Measurements from ENCODE around the gene ALDH2.

DNA sequence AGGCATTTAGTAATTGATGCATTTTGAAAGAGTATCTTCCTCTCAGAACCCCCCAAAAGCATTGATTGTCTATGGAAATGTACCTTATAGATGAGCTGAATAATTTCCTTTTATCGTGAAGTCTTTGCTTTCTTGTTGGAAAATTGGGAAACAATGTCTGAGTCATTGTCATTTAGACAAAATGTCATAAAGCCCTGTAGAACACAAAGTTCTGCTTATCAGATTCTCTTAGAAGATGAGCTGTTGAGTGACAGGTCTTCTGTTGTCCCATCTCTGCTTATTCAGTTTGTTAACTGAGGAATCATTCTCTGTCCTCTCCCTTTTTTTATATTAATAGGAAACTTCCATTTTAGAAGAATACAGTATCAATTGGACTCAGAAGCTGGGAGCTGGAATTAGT, 98.2 kb downstream of the ALDH2 start:
- TF ChIP-seq, protein P1, sequence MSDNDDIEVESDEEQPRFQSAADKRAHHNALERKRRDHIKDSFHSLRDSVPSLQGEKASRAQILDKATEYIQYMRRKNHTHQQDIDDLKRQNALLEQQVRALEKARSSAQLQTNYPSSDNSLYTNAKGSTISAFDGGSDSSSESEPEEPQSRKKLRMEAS (IDR thresholded peaks at IDR 0.05; ENCODE audit: low read depth, low read length): no peak
- TF ChIP-seq, protein P2, sequence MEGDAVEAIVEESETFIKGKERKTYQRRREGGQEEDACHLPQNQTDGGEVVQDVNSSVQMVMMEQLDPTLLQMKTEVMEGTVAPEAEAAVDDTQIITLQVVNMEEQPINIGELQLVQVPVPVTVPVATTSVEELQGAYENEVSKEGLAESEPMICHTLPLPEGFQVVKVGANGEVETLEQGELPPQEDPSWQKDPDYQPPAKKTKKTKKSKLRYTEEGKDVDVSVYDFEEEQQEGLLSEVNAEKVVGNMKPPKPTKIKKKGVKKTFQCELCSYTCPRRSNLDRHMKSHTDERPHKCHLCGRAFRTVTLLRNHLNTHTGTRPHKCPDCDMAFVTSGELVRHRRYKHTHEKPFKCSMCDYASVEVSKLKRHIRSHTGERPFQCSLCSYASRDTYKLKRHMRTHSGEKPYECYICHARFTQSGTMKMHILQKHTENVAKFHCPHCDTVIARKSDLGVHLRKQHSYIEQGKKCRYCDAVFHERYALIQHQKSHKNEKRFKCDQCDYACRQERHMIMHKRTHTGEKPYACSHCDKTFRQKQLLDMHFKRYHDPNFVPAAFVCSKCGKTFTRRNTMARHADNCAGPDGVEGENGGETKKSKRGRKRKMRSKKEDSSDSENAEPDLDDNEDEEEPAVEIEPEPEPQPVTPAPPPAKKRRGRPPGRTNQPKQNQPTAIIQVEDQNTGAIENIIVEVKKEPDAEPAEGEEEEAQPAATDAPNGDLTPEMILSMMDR (IDR thresholded peaks at IDR 0.05; ENCODE audit: low read depth, low read length): no peak
- TF ChIP-seq MYC (IDR thresholded peaks at IDR 0.05; ENCODE audit: low read depth, low read length): no peak

All from NB4 (cell line).